GM21447 (cell line): ENCODE measurements around the gene SLC35E1.
"Not testable (repeated sequence)": the region's sequence is repeated elsewhere in the genome, so short reads cannot be mapped to it uniquely, and the experiment has no call there.

ENCODE experiments used
- ATAC-seq: cut with Tn5 transposase; IDR thresholded peaks from one replicate; pipeline ENCODE4 v1.9.1; 2021; ENCODE audit not compliant: unreplicated experiment

SLC35E1 gene

GRCh38 chr19:16525751-16526481 is 46.3 kb downstream of the SLC35E1 start:
- no peak for ATAC-seq

- no peak for ATAC-seq
These were observed 47.1 kb downstream of the SLC35E1 start for GRCh38 chr19:16524991-16525734.

GRCh38 chr19:16522559-16523377 is 49.4 kb downstream of the SLC35E1 start:
- ATAC-seq: no peak

GRCh38 chr19:16521715-16522289 is 50.4 kb downstream of the SLC35E1 start:
- no peak for ATAC-seq

- no peak for ATAC-seq
These were observed 51.1 kb downstream of the SLC35E1 start for GRCh38 chr19:16520986-16521624.

- no peak for ATAC-seq
These were observed 51.9 kb downstream of the SLC35E1 start for GRCh38 chr19:16520074-16520973.

GRCh38 chr19:16519230-16519687 is 53.0 kb downstream of the SLC35E1 start:
- no peak for ATAC-seq

GRCh38 chr19:16518483-16519229 is 53.6 kb downstream of the SLC35E1 start:
- ATAC-seq: no peak

- no peak for ATAC-seq
These were observed 54.2 kb downstream of the SLC35E1 start for GRCh38 chr19:16518061-16518460.

GRCh38 chr19:16516923-16517610 is 55.1 kb downstream of the SLC35E1 start:
- ATAC-seq: no peak

GRCh38 chr19:16516381-16516780 is 55.8 kb downstream of the SLC35E1 start:
- ATAC-seq: no peak

- ATAC-seq: no peak
These were observed 57.7 kb downstream of the SLC35E1 start for GRCh38 chr19:16514383-16515019.

- not testable (repeated sequence) for ATAC-seq
These were observed 59.6 kb downstream of the SLC35E1 start for GRCh38 chr19:16512611-16513010.

- ATAC-seq: no peak
These were observed 62.8 kb downstream of the SLC35E1 start for GRCh38 chr19:16509141-16510061.

GRCh38 chr19:16508546-16508945 is 63.7 kb downstream of the SLC35E1 start:
- ATAC-seq: no peak

GRCh38 chr19:16506961-16507360 is 65.3 kb downstream of the SLC35E1 start:
- no peak for ATAC-seq

- not testable (repeated sequence) for ATAC-seq
These were observed 66.1 kb downstream of the SLC35E1 start for GRCh38 chr19:16506161-16506560.
